K562 (cell line): ENCODE measurements around the gene CDK5R1. TPM values are rescaled to one million over a fixed set of nuclear protein-coding genes. Genes with fewer than 3 reads are reported as not detected.

ENCODE experiments used
- ATAC-seq: fragments of 200-7000 bp; cut with Tn5 transposase; 3 replicates; pipeline ENCODE4 v1.9.1; 2020; ENCODE audit warnings: moderate library complexity
- BruUV-seq: library from RNA; stranded (reverse); fragments of 400-500 nt; replicated peaks from 2 replicates; lab custom pipeline; 2021; lab: Mats Ljungman, UMichigan
- CTCF ChIA-PET: fragments of 300-600 bp; formaldehyde crosslinking; extraction: SDS; loops from one replicate; lab custom pipeline; 2021; ENCODE audit warnings: low intra/inter-chr PET ratio; lab: Yijun Ruan, JAX
- POLR2A ChIA-PET: fragments of 300-600, 350-650 bp; sonication (Branson Sonifier 250); formaldehyde crosslinking; extraction: SDS; loops from one replicate; lab custom pipeline; 2021; ENCODE audit warnings: antibody characterized with exemption, inconsistent platforms; lab: Yijun Ruan, JAX
- DNase-seq, 4 experiments: peaks; one replicate each; pipeline versions ENCODE4 v3.0.0 to v3.0.0-alpha.2; 2011 to 2018; ENCODE audit warnings: low spot score in 3 of 4, mixed read lengths in 3 of 4; ENCODE audit errors: extremely low read depth in 1 of 4
- FAIRE-seq: peaks from 2 replicates; lab custom pipeline; 2011; peaks lifted over from hg19 to GRCh38; lab: Jason Lieb, UNC
- H2AFZ ChIP-seq: 2 replicates; pipeline ENCODE4 v1.6.0; 2011; ENCODE audit warnings: low read depth, low read length, control low read depth, inconsistent platforms
- H3K27ac ChIP-seq: fragments of 200-600 bp; 3 replicates; pipeline ENCODE4 v1.8.0; 2011; ENCODE audit warnings: low read depth, mild to moderate bottlenecking, control low read depth, inconsistent platforms, low read length, moderate library complexity, mixed read lengths; ENCODE audit errors: extremely low read depth
- H3K27me3 ChIP-seq, 2 experiments: fragments of 300-600 bp in 1 of 2; 2 replicates in 1 of 2; 3 replicates in 1 of 2; pipeline versions ENCODE4 v1.6.0 to v1.8.0; 2011; ENCODE audit warnings: inconsistent platforms in 2 of 2, low read length in 2 of 2, mild to moderate bottlenecking in 1 of 2, mixed read lengths in 1 of 2, moderate library complexity in 1 of 2; ENCODE audit not compliant: control insufficient read depth in 2 of 2, insufficient read depth in 2 of 2
- H3K36me3 ChIP-seq: fragments of 300-600 bp; 3 replicates; pipeline ENCODE4 v1.8.0; 2011; ENCODE audit warnings: mild to moderate bottlenecking, low read length, inconsistent platforms; ENCODE audit not compliant: control insufficient read depth, insufficient read depth
- H3K4me1 ChIP-seq, 2 experiments: fragments of 200-600 bp in 1 of 2; replicated peaks in 1 of 2; 2 replicates in 1 of 2; 3 replicates in 1 of 2; pipeline versions ENCODE4 v1.5.1 to v1.8.0; 2011; ENCODE audit warnings: inconsistent platforms in 2 of 2, low read length in 2 of 2, mild to moderate bottlenecking in 1 of 2, mixed read lengths in 1 of 2, moderate library complexity in 1 of 2; ENCODE audit not compliant: control insufficient read depth in 2 of 2, insufficient read depth in 2 of 2
- H3K4me2 ChIP-seq: 2 replicates; pipeline ENCODE4 v1.6.1; 2011; ENCODE audit warnings: low read length, control low read depth, inconsistent platforms, mixed read lengths; ENCODE audit not compliant: insufficient read depth
- H3K4me3 ChIP-seq: fragments of 200-600 bp; sonication (generic), shearing (Covaris generic); 2 replicates; pipeline ENCODE4 v1.5.1; 2016; ENCODE audit warnings: control low read depth, inconsistent platforms
- H3K79me2 ChIP-seq: fragments of 200-600 bp; 3 replicates; pipeline ENCODE4 v1.8.0; 2011; ENCODE audit warnings: low read length, inconsistent platforms; ENCODE audit not compliant: control insufficient read depth, insufficient read depth
- H3K9ac ChIP-seq, 2 experiments: 2 replicates each; pipeline versions ENCODE4 v1.6.0 to v1.6.1; 2011; ENCODE audit warnings: low read depth in 2 of 2, low read length in 2 of 2, control low read depth in 1 of 2, inconsistent platforms in 1 of 2, mild to moderate bottlenecking in 1 of 2, mixed read lengths in 1 of 2; ENCODE audit not compliant: insufficient read depth in 1 of 2
- H3K9me1 ChIP-seq: one replicate; pipeline ENCODE4 v1.6.0; 2011; ENCODE audit warnings: inconsistent platforms, mild to moderate bottlenecking, low read length, moderate library complexity; ENCODE audit not compliant: control insufficient read depth, insufficient read depth
- H3K9me3 ChIP-seq: replicated peaks from 2 replicates; pipeline ENCODE4 v1.5.1; 2011; ENCODE audit warnings: low read depth, low read length, inconsistent platforms; ENCODE audit not compliant: control insufficient read depth, insufficient read depth
- H4K20me1 ChIP-seq: replicated peaks from 2 replicates; pipeline ENCODE4 v1.6.1; 2011; ENCODE audit warnings: low read length, inconsistent platforms, mixed read lengths; ENCODE audit not compliant: control insufficient read depth, insufficient read depth
- E2F6 ChIP-seq, 2 experiments: IDR thresholded peaks; 2 replicates each; pipeline ENCODE4 v1.6.1; 2011; ENCODE audit warnings: borderline replicate concordance in 1 of 2, control low read depth in 1 of 2, low read depth in 1 of 2, low read length in 1 of 2, mild to moderate bottlenecking in 1 of 2, mixed read lengths in 1 of 2, moderate library complexity in 1 of 2; ENCODE audit not compliant: insufficient read depth in 1 of 2, insufficient read length in 1 of 2, poor library complexity in 1 of 2, severe bottlenecking in 1 of 2; ENCODE audit errors: extremely low read depth in 1 of 2
- ETS2 ChIP-seq: IDR thresholded peaks from 2 replicates; pipeline ENCODE4 v1.6.1; 2016; ENCODE audit warnings: borderline replicate concordance, missing genetic modification characterization, mild to moderate bottlenecking, moderate library complexity, missing compliant biosample characterization; ENCODE audit not compliant: poor library complexity, severe bottlenecking
- MYNN ChIP-seq, 2 experiments: sonication (generic); formaldehyde crosslinking in 1 of 2; IDR thresholded peaks; 2 replicates each; pipeline versions ENCODE4 v1.5.0 to v1.6.1; 2016 to 2020; ENCODE audit warnings: antibody characterized with exemption in 1 of 2, missing genetic modification reagents in 1 of 2
- PRPF4 ChIP-seq: fragments of 200-400 bp; formaldehyde crosslinking; IDR thresholded peaks from one replicate; pipeline ENCODE4 v1.6.1; 2017; ENCODE audit warnings: low read length, low read depth, mild to moderate bottlenecking; ENCODE audit not compliant: insufficient read depth, poor library complexity, severe bottlenecking
- RCOR1 ChIP-seq, 2 experiments: IDR thresholded peaks; 2 replicates each; pipeline ENCODE4 v1.6.1; 2012; ENCODE audit warnings: low read depth in 2 of 2, low read length in 2 of 2, borderline replicate concordance in 1 of 2, improper control_type of control experiment in 1 of 2
- TAF7 ChIP-seq: fragments of 450-650 bp; IDR thresholded peaks from 2 replicates; pipeline ENCODE4 v1.6.1; 2016; ENCODE audit warnings: missing genetic modification characterization, missing compliant biosample characterization
- TAL1 ChIP-seq: fragments of 450-650 bp; IDR thresholded peaks from 2 replicates; pipeline ENCODE4 v1.6.1; 2016; ENCODE audit warnings: mild to moderate bottlenecking
- WGBS: fragments of 100-300 bp; shearing (Covaris generic); methylation state at CpG from one replicate; pipeline ENCODE4 v1.1.6; 2016; ENCODE audit warnings: low coverage, mixed read lengths; ENCODE audit not compliant: insufficient coverage; ENCODE audit errors: missing lambda C conversion rate; 5-methylcytosine and 5-hydroxymethylcytosine counted together
- in situ Hi-C: fragments of 300-500 bp; cut with MboI; formaldehyde crosslinking; loops from 4 replicates; pipeline ENCODE4 v1.15.0; 2018; ENCODE audit warnings: inconsistent platforms, mixed read lengths
- intact Hi-C: fragments of 100-400 bp; cut with micrococcal nuclease; formaldehyde crosslinking; loops from 2 replicates; pipeline ENCODE4 v1.14.2; 2022
- polyA plus RNA-seq, 8 experiments: library from polyadenylated mRNA; depleted of rRNA in 4 of 8; stranded (reverse) in 5 of 8; unstranded in 3 of 8; fragments of >200 nt; fragmentation: Nextera tagmentation in 2 of 8; fragmentation: Illumina TruSeq in 1 of 8; extraction: Ambion mirVana in 2 of 8; extraction: Trizol in 1 of 8; gene quantifications; 2 replicates each; pipeline versions ENCODE4 v1.2.1 to v1.2.3, GENCODE V29; 2011 to 2014; ENCODE audit warnings: inconsistent platforms in 1 of 8, missing spikeins in 1 of 8
- total RNA-seq, 7 experiments: library from RNA; depleted of rRNA in 6 of 7; stranded (reverse); fragments of >200 nt in 6 of 7; fragmentation: Illumina TruSeq in 2 of 7; extraction: Trizol in 2 of 7; gene quantifications; 2 replicates each; pipeline versions ENCODE4 v1.2.1 to v1.2.3, GENCODE V29; 2011 to 2021; ENCODE audit warnings: low replicate concordance in 1 of 7

The CDK5R1 gene
- total and polyA plus RNA-seq, 9 of the 15 experiments (the other 6 are each of a cell fraction or from before 2014, with no cell fraction given): 0.10 to 4.8 (median 2.3) TPM

GRCh38 chr17:32523017-32523680 is 36.4 kb downstream of the CDK5R1 start:
- H2AFZ ChIP-seq: no peak overlapping the region
- DNase-seq (no peak), FAIRE-seq (no peak), ATAC-seq (no peak)
- H3K4me3 ChIP-seq: no peak overlapping the region
- H3K9me1 ChIP-seq: no peaks in the 10 kb centered on the region
- no peak overlapping the region for H3K9ac ChIP-seq
- TF ChIP-seq MYNN (IDR thresholded peaks at IDR 0.05) (no peak), MYNN (CRISPR knock-in tag; IDR thresholded peaks at IDR 0.05) (no peak), TAF7 (tag) (no peak), E2F6 (IDR thresholded peaks at IDR 0.05; ENCODE audit: borderline replicate concordance in 1 of 2, extremely low read depth in 1 of 2, insufficient read depth in 1 of 2, insufficient read length in 1 of 2, low read depth in 1 of 2, low read length in 1 of 2, poor library complexity in 1 of 2, severe bottlenecking in 1 of 2) (no peak), TAL1 (no peak), RCOR1 (IDR thresholded peaks at IDR 0.05; ENCODE audit: borderline replicate concordance in 1 of 2, low read depth in 2 of 2, low read length in 2 of 2) (no peak), ETS2 (tag) (no peak), PRPF4 (no peak)
- H3K36me3 ChIP-seq: no peaks in the 10 kb centered on the region
- H3K27me3 ChIP-seq: no peaks in the 10 kb centered on the region
- no TSS peak for BruUV-seq
- POLR2A ChIA-PET: interaction anchor here (0.6 to 2.8 kb wide), 2 partner anchors 11 to 50 kb away, joined by 3 to 8 read pairs; no protein-coding TSS in a partner anchor
- no peak overlapping the region for H3K27ac ChIP-seq
- H4K20me1 ChIP-seq: no peaks in the 10 kb centered on the region
- H3K9me3 ChIP-seq: no peaks in the 10 kb centered on the region
- intact Hi-C loops (no loop called here), in situ Hi-C loops (no loop called here)
- no peak overlapping the region for H3K4me2 ChIP-seq
- peaks cover 2 to 8% of the 10 kb centered on the region in 2 experiments; a peak in 2 of 5 replicates for H3K4me1 ChIP-seq
- WGBS: 79% methylated on average over 9 of the region's 11 CpGs
- CTCF ChIA-PET: no interaction called here
- no peaks in the 10 kb centered on the region for H3K79me2 ChIP-seq
